Measurements from ENCODE around the gene CHMP5.

DNA sequence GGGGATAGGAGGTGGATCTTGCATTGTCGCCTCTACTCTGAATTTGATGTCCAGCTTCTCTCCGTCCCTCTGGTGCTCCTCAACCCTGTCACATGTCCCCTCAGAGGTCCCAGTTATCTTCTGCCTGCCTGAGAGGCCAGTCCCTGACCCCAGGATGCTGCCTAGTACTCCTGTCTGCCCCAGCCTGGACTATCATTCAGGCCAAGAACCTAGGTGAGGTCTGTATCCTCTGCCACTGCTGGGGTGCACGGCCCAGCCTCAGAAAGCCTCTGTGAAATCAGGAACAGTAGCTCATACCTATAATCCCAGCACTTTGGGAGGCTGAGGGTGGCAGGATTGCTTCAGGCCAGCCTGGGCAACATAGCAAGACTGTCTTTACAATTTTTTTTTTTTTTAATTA lies 16.2 kb upstream of the CHMP5 start:
- TF ChIP-seq EZH2 (IDR thresholded peaks at IDR 0.05; ENCODE audit: low read length) (no peak), CTCF (optimal IDR thresholded peaks at IDR 0.05 in 1 of 3, IDR thresholded peaks at IDR 0.05 in 1 of 3, conservative IDR thresholded peaks at IDR 0.05 in 1 of 3; ENCODE audit: extremely low read depth in 1 of 3, insufficient read depth in 2 of 3, low read length in 3 of 3) (no peak)
